Measurements from ENCODE around the gene CDK19.
A peak's percentile ranks its signal among the peaks of the same experiment; 100 is the strongest.
"Not testable (repeated sequence)": the region's sequence is repeated elsewhere in the genome, so short reads cannot be mapped to it uniquely, and the experiment has no call there.

The CDK19 gene

GRCh38 chr6:110760589-110760988 lies 54.7 kb downstream of the CDK19 start:
- TF ChIP-seq CTCF (IDR thresholded peaks at IDR 0.05; ENCODE audit: insufficient read depth, low read depth, low read length, missing control alignments) = no peak
- H3K4me3 ChIP-seq (ENCODE audit: low read depth, low read length) = no peak overlapping the region
- no peak for DNase-seq (ENCODE audit: low read depth)

GRCh38 chr6:110760098-110760497 lies 55.2 kb downstream of the CDK19 start:
- H3K4me3 ChIP-seq (ENCODE audit: low read depth, low read length); DNase-seq (ENCODE audit: low read depth): not testable (repeated sequence)

GRCh38 chr6:110757926-110758325 lies 57.3 kb downstream of the CDK19 start:
- no peak overlapping the region for H3K4me3 ChIP-seq (ENCODE audit: low read depth, low read length)
- no peak for DNase-seq (ENCODE audit: low read depth)
- no peak for TF ChIP-seq CTCF (IDR thresholded peaks at IDR 0.05; ENCODE audit: insufficient read depth, low read depth, low read length, missing control alignments)

- no peak for TF ChIP-seq CTCF (IDR thresholded peaks at IDR 0.05; ENCODE audit: insufficient read depth, low read depth, low read length, missing control alignments)
- no peak overlapping the region for H3K4me3 ChIP-seq (ENCODE audit: low read depth, low read length)
- peak; percentile 26 for DNase-seq (ENCODE audit: low read depth)
Measured at GRCh38 chr6:110756817-110757216, 58.5 kb downstream of the CDK19 start.

GRCh38 chr6:110755411-110755834 lies 59.8 kb downstream of the CDK19 start:
- no peak for DNase-seq (ENCODE audit: low read depth)
- TF ChIP-seq CTCF (IDR thresholded peaks at IDR 0.05; ENCODE audit: insufficient read depth, low read depth, low read length, missing control alignments) = no peak
- no peak overlapping the region for H3K4me3 ChIP-seq (ENCODE audit: low read depth, low read length)

- H3K4me3 ChIP-seq (ENCODE audit: low read depth, low read length); DNase-seq (ENCODE audit: low read depth): not testable (repeated sequence)
Measured at GRCh38 chr6:110753936-110754668, 61.2 kb downstream of the CDK19 start.

- TF ChIP-seq CTCF (IDR thresholded peaks at IDR 0.05; ENCODE audit: insufficient read depth, low read depth, low read length, missing control alignments) = no peak
- H3K4me3 ChIP-seq (ENCODE audit: low read depth, low read length) = no peak overlapping the region
- DNase-seq (ENCODE audit: low read depth) = no peak
Measured at GRCh38 chr6:110748453-110748852, 66.8 kb downstream of the CDK19 start.

- no peak overlapping the region for H3K4me3 ChIP-seq (ENCODE audit: low read depth, low read length)
- DNase-seq (ENCODE audit: low read depth) = no peak
- TF ChIP-seq CTCF (IDR thresholded peaks at IDR 0.05; ENCODE audit: insufficient read depth, low read depth, low read length, missing control alignments) = no peak
Measured at GRCh38 chr6:110746680-110747079, 68.6 kb downstream of the CDK19 start.

Data from GM12865 (cell line).